ENCODE measurements around the gene BTG2. TPM values are rescaled to one million over a fixed set of nuclear protein-coding genes. Genes with fewer than 3 reads are reported as not detected.
"Not testable (repeated sequence)": the region's sequence is repeated elsewhere in the genome, so short reads cannot be mapped to it uniquely, and the experiment has no call there.

Gene BTG2
- total and polyA plus RNA-seq, 5 experiments from 2014 or later = 91.8 to 191 (median 179) TPM

- peaks cover 36 to 85% (median 63%) of the 10 kb centered on the region in 4 donors for H3K4me1 Mint-ChIP-seq
- not testable (repeated sequence) for H3K36me3 Mint-ChIP-seq
Measured at GRCh38 chr1:203299719-203300429, 5.4 kb upstream of the BTG2 start.

GRCh38 chr1:203300441-203301330 is 4.6 kb upstream of the BTG2 start:
- DNase-seq (peak in 1 of 10 donors; percentile 38), ATAC-seq (no peak)
- Mint-ChIP-seq H3K4me1 (peaks cover 30 to 77% (median 57%) of the 10 kb centered on the region in 4 donors), H3K4me3 (peak overlapping the region in 1 of 10 donors; percentile 11), H3K27ac (peak overlapping the region in 8 of 10 donors; percentile 6 to 65 (median 46)), H3K9me3 (no peaks in the 10 kb centered on the region), H3K36me3 (no peaks in the 10 kb centered on the region), H3K27me3 (no peaks in the 10 kb centered on the region)
- POLR2A ChIA-PET = interaction anchor here (0.7 to 3.0 kb wide), 6 partner anchors 9 to 27 kb away, joined by 3 to 22 read pairs (median 8); no protein-coding TSS in a partner anchor

More at GRCh38 chr1:203299719-203300429, 5.4 kb upstream of the BTG2 start:
- H3K27me3 Mint-ChIP-seq, H3K9me3 Mint-ChIP-seq, ATAC-seq: not testable (repeated sequence)
- peak overlapping the region in 1 of 10 donors; percentile 11 for H3K4me3 Mint-ChIP-seq
- peak overlapping the region in 8 of 10 donors; percentile 21 to 71 (median 52) for H3K27ac Mint-ChIP-seq
- DNase-seq = peak in 1 of 10 donors; percentile 3
- POLR2A ChIA-PET = interaction anchor here (0.7 to 3.0 kb wide), 10 partner anchors 9 to 829 kb away, joined by 3 to 22 read pairs (median 6); no protein-coding TSS in a partner anchor

- no peaks in the 10 kb centered on the region for H3K9me3 Mint-ChIP-seq
- no peak overlapping the region for H3K4me3 Mint-ChIP-seq
- peaks cover 0 to 3% (median 0%) of the 10 kb centered on the region in 3 donors for H3K36me3 Mint-ChIP-seq
- ATAC-seq = no peak
- no peak for DNase-seq
- peak overlapping the region in 2 of 10 donors; percentile 52 to 63 for H3K27ac Mint-ChIP-seq
- POLR2A ChIA-PET = interaction anchor here (0.7 to 3.0 kb wide), 3 partner anchors 12 to 26 kb away, joined by 4 to 22 read pairs (median 8); no protein-coding TSS in a partner anchor
- H3K4me1 Mint-ChIP-seq = peaks cover 26 to 71% (median 51%) of the 10 kb centered on the region in 4 donors
- no peaks in the 10 kb centered on the region for H3K27me3 Mint-ChIP-seq
Measured at GRCh38 chr1:203301331-203301668, 4.0 kb upstream of the BTG2 start.

GRCh38 chr1:203302456-203302855 is 2.9 kb upstream of the BTG2 start:
- Mint-ChIP-seq H3K9me3 (peaks cover 0 to 2% (median 0%) of the 10 kb centered on the region in 9 donors), H3K4me3 (no peak overlapping the region), H3K27ac (peak overlapping the region in 4 of 10 donors; percentile 33 to 99 (median 72)), H3K27me3 (no peaks in the 10 kb centered on the region), H3K36me3 (peaks cover 10 to 14% (median 10%) of the 10 kb centered on the region in 3 donors), H3K4me1 (peaks cover 31 to 64% (median 47%) of the 10 kb centered on the region in 4 donors)
- no peak for ATAC-seq
- peak in 1 of 10 donors; percentile 30 for DNase-seq
- POLR2A ChIA-PET = no interaction called here

- Mint-ChIP-seq H3K27me3 (no peaks in the 10 kb centered on the region), H3K9me3 (peaks cover 0 to 2% (median 0%) of the 10 kb centered on the region in 9 donors), H3K4me3 (peak overlapping the region in 2 of 10 donors; percentile 98), H3K27ac (peak overlapping the region; percentile 98 to 100 (median 98)), H3K4me1 (peaks cover 34 to 65% (median 50%) of the 10 kb centered on the region in 4 donors), H3K36me3 (peaks cover 13 to 19% (median 14%) of the 10 kb centered on the region in 3 donors)
- DNase-seq (peak in 1 of 10 donors; percentile 16), ATAC-seq (no peak)
- POLR2A ChIA-PET = no interaction called here
Measured at GRCh38 chr1:203302894-203303293, 2.4 kb upstream of the BTG2 start.

- H3K4me1 Mint-ChIP-seq = peaks cover 42 to 68% (median 55%) of the 10 kb centered on the region in 4 donors
- no peaks in the 10 kb centered on the region for H3K27me3 Mint-ChIP-seq
- peak overlapping the region; percentile 98 to 100 (median 98) for H3K27ac Mint-ChIP-seq
- H3K9me3 Mint-ChIP-seq = peaks cover 0 to 2% (median 0%) of the 10 kb centered on the region in 9 donors
- H3K36me3 Mint-ChIP-seq = peaks cover 13 to 34% (median 28%) of the 10 kb centered on the region in 3 donors
- ATAC-seq (peak in 1 of 2 donors; percentile 1), DNase-seq (peak in 1 of 10 donors; percentile 45)
- H3K4me3 Mint-ChIP-seq = peak overlapping the region; percentile 78 to 99 (median 88)
- POLR2A ChIA-PET = interaction anchor here (3.9 to 13.8 kb wide), 3 partner anchors 9 to 35 kb away, joined by 62 to 1045 read pairs (median 73); no protein-coding TSS in a partner anchor
Measured at GRCh38 chr1:203304391-203304918, 864 bp upstream of the BTG2 start.

GRCh38 chr1:203305809-203306088 is 430 bp downstream of the BTG2 start:
- peak overlapping the region; percentile 94 to 99 (median 98) for H3K4me3 Mint-ChIP-seq
- H3K4me1 Mint-ChIP-seq = peaks cover 49 to 68% (median 60%) of the 10 kb centered on the region in 4 donors
- no peaks in the 10 kb centered on the region for H3K27me3 Mint-ChIP-seq
- peak overlapping the region; percentile 96 to 100 (median 98) for H3K27ac Mint-ChIP-seq
- H3K9me3 Mint-ChIP-seq = peaks cover 0 to 2% (median 0%) of the 10 kb centered on the region in 9 donors
- POLR2A ChIA-PET = interaction anchor here (2.8 to 13.8 kb wide), 6 partner anchors 11 to 37 kb away, joined by 9 to 1045 read pairs (median 68); no protein-coding TSS in a partner anchor
- DNase-seq (no peak), ATAC-seq (peak; percentile 8 to 29)
- H3K36me3 Mint-ChIP-seq = peaks cover 21 to 46% (median 30%) of the 10 kb centered on the region in 3 donors

- Mint-ChIP-seq H3K4me3 (peak overlapping the region; percentile 94 to 99 (median 98)), H3K4me1 (peaks cover 54 to 69% (median 64%) of the 10 kb centered on the region in 4 donors), H3K9me3 (peaks cover 0 to 2% (median 0%) of the 10 kb centered on the region in 9 donors), H3K27me3 (no peaks in the 10 kb centered on the region), H3K36me3 (peaks cover 21 to 52% (median 30%) of the 10 kb centered on the region in 3 donors), H3K27ac (peak overlapping the region; percentile 96 to 100 (median 98))
- ATAC-seq (peak in 1 of 2 donors; percentile 4), DNase-seq (peak in 8 of 10 donors; percentile 17 to 81 (median 55))
- POLR2A ChIA-PET = interaction anchor here (1.0 to 13.8 kb wide), 7 partner anchors 11 to 338 kb away, joined by 4 to 1045 read pairs (median 62); no protein-coding TSS in a partner anchor
Measured at GRCh38 chr1:203306089-203306964, 1.0 kb downstream of the BTG2 start.

GRCh38 chr1:203306965-203307541 is 1.7 kb downstream of the BTG2 start:
- ATAC-seq = no peak
- Mint-ChIP-seq H3K9me3 (peaks cover 0 to 2% (median 0%) of the 10 kb centered on the region in 9 donors), H3K27ac (peak overlapping the region; percentile 96 to 100 (median 98)), H3K4me1 (peaks cover 55 to 76% (median 70%) of the 10 kb centered on the region in 4 donors), H3K27me3 (no peaks in the 10 kb centered on the region), H3K36me3 (peaks cover 21 to 56% (median 30%) of the 10 kb centered on the region in 3 donors), H3K4me3 (peak overlapping the region; percentile 94 to 99 (median 98))
- POLR2A ChIA-PET = interaction anchor here (1.0 to 13.8 kb wide), 9 partner anchors 12 to 458 kb away, joined by 3 to 1045 read pairs (median 35); partner anchors contain the start of genes ATP2B4 and LAX1
- peak in 7 of 10 donors; percentile 25 to 83 (median 56) for DNase-seq

GRCh38 chr1:203307641-203308126 is 2.4 kb downstream of the BTG2 start:
- H3K27me3 Mint-ChIP-seq = no peaks in the 10 kb centered on the region
- POLR2A ChIA-PET = interaction anchor here (1.4 to 13.8 kb wide), 9 partner anchors 8 to 458 kb away, joined by 3 to 1045 read pairs (median 35); partner anchors contain the start of genes ATP2B4 and LAX1
- H3K9me3 Mint-ChIP-seq = peaks cover 0 to 2% (median 0%) of the 10 kb centered on the region in 9 donors
- peaks cover 55 to 76% (median 72%) of the 10 kb centered on the region in 4 donors for H3K4me1 Mint-ChIP-seq
- peaks cover 21 to 56% (median 30%) of the 10 kb centered on the region in 3 donors for H3K36me3 Mint-ChIP-seq
- peak overlapping the region; percentile 96 to 100 (median 98) for H3K27ac Mint-ChIP-seq
- ATAC-seq (no peak), DNase-seq (no peak)
- peak overlapping the region; percentile 94 to 99 (median 98) for H3K4me3 Mint-ChIP-seq
